HG02798 (cell line): ENCODE data around the gene GRK5.
"Not testable (repeated sequence)": the region's sequence is repeated elsewhere in the genome, so short reads cannot be mapped to it uniquely, and the experiment has no call there.

Source experiments
- ATAC-seq: cut with Tn5 transposase; IDR thresholded peaks from one replicate; pipeline ENCODE4 v1.9.1; 2021; ENCODE audit warnings: mild to moderate bottlenecking; ENCODE audit not compliant: unreplicated experiment, poor library complexity

GRK5 gene

GRCh38 chr10:119221201-119221600 lies 13.8 kb downstream of the GRK5 start:
- no peak for ATAC-seq

GRCh38 chr10:119221666-119222065 lies 14.3 kb downstream of the GRK5 start:
- no peak for ATAC-seq

GRCh38 chr10:119222537-119222936 lies 15.2 kb downstream of the GRK5 start:
- no peak for ATAC-seq

- no peak for ATAC-seq
Observed at GRCh38 chr10:119222966-119223386, 15.6 kb downstream of the GRK5 start.

GRCh38 chr10:119225083-119225658 lies 17.8 kb downstream of the GRK5 start:
- ATAC-seq: no peak

GRCh38 chr10:119227825-119228224 lies 20.5 kb downstream of the GRK5 start:
- no peak for ATAC-seq

GRCh38 chr10:119231654-119232053 lies 24.3 kb downstream of the GRK5 start:
- no peak for ATAC-seq

GRCh38 chr10:119232439-119232838 lies 25.1 kb downstream of the GRK5 start:
- not testable (repeated sequence) for ATAC-seq

- no peak for ATAC-seq
Observed at GRCh38 chr10:119233123-119233820, 25.9 kb downstream of the GRK5 start.

GRCh38 chr10:119233821-119234220 lies 26.4 kb downstream of the GRK5 start:
- no peak for ATAC-seq

GRCh38 chr10:119235356-119235755 lies 28.0 kb downstream of the GRK5 start:
- ATAC-seq: no peak

- no peak for ATAC-seq
Observed at GRCh38 chr10:119237722-119238436, 30.5 kb downstream of the GRK5 start.

- ATAC-seq: no peak
Observed at GRCh38 chr10:119238577-119238976, 31.2 kb downstream of the GRK5 start.

- not testable (repeated sequence) for ATAC-seq
Observed at GRCh38 chr10:119239015-119239414, 31.6 kb downstream of the GRK5 start.

- ATAC-seq: not testable (repeated sequence)
Observed at GRCh38 chr10:119239630-119240029, 32.3 kb downstream of the GRK5 start.

- ATAC-seq: no peak
Observed at GRCh38 chr10:119241066-119241465, 33.7 kb downstream of the GRK5 start.

- no peak for ATAC-seq
Observed at GRCh38 chr10:119242186-119242585, 34.8 kb downstream of the GRK5 start.

GRCh38 chr10:119243488-119243887 lies 36.1 kb downstream of the GRK5 start:
- no peak for ATAC-seq

GRCh38 chr10:119243967-119244366 lies 36.6 kb downstream of the GRK5 start:
- no peak for ATAC-seq

GRCh38 chr10:119245272-119245671 lies 37.9 kb downstream of the GRK5 start:
- ATAC-seq: no peak

- ATAC-seq: no peak
Observed at GRCh38 chr10:119246862-119247549, 39.6 kb downstream of the GRK5 start.
